HCT116 (cell line): ENCODE measurements around the gene UVRAG. TPM values are rescaled to one million over a fixed set of nuclear protein-coding genes. Genes with fewer than 3 reads are reported as not detected.

Source experiments
- CBX3 ChIP-seq: IDR thresholded peaks from 2 replicates; pipeline ENCODE4 v1.6.1; 2012; ENCODE audit warnings: low read depth
- EGR1 ChIP-seq: IDR thresholded peaks from 2 replicates; pipeline ENCODE4 v1.6.1; 2012; ENCODE audit warnings: low read depth
- ELF1 ChIP-seq: IDR thresholded peaks from 2 replicates; pipeline ENCODE4 v1.6.1; 2012; ENCODE audit warnings: low read depth, borderline replicate concordance
- FOSL1 ChIP-seq: IDR thresholded peaks from 2 replicates; pipeline ENCODE4 v1.6.1; 2012; ENCODE audit warnings: low read depth
- MAX ChIP-seq: IDR thresholded peaks from 2 replicates; pipeline ENCODE4 v1.6.1; 2012
- RAD21 ChIP-seq: IDR thresholded peaks from 2 replicates; pipeline ENCODE4 v1.6.1; 2012; ENCODE audit warnings: low read depth, mild to moderate bottlenecking
- REST ChIP-seq: IDR thresholded peaks from 2 replicates; pipeline ENCODE4 v1.6.1; 2012; ENCODE audit warnings: low read depth
- total RNA-seq: library from RNA; stranded (reverse); gene quantifications from one replicate; pipeline ENCODE4 v1.2.1, GENCODE V29; 2021; ENCODE audit not compliant: unreplicated experiment

Gene UVRAG
- total RNA-seq, 1 experiment from 2014 or later, result 12.3 TPM

- TF ChIP-seq REST (no peak), ELF1 (no peak), FOSL1 (no peak), CBX3 (no peak), MAX (no peak), EGR1 (no peak), RAD21 (no peak)
Observed at GRCh38 chr11:76190376-76190775, 375.4 kb downstream of the UVRAG start (continued).

Other genes starting within 250 kb of the UVRAG start
- not detected for gene MAP6, start 146.2 kb upstream of the UVRAG start, total RNA-seq
- gene MOGAT2, start 97.4 kb upstream of the UVRAG start, total RNA-seq, result 0.12 TPM
- 2.4 TPM for gene DGAT2, start 46.4 kb upstream of the UVRAG start, total RNA-seq